ENCODE results near the gene ABCC6. TPM values are rescaled to one million over a fixed set of nuclear protein-coding genes. Genes with fewer than 3 reads are reported as not detected.
"Not testable (repeated sequence)": the region's sequence is repeated elsewhere in the genome, so short reads cannot be mapped to it uniquely, and the experiment has no call there.

Gene ABCC6
- polyA plus RNA-seq, 2 donors, result 0.08 to 0.31 TPM

GRCh38 chr16:16207097-16207786 is 16.1 kb downstream of the ABCC6 start:
- not testable (repeated sequence) for H3K27ac ChIP-seq (ENCODE audit: low read depth in 2 of 2, low read length in 1 of 2); H3K9me3 ChIP-seq (ENCODE audit: control insufficient read depth in 2 of 2, insufficient read depth in 1 of 2, low read depth in 1 of 2, low read length in 1 of 2); H3K4me3 ChIP-seq (ENCODE audit: low read depth in 1 of 2, low read length in 2 of 2); H3K36me3 ChIP-seq (ENCODE audit: control insufficient read depth in 2 of 2, insufficient read depth in 2 of 2, low read length in 1 of 2); H3K4me1 ChIP-seq (ENCODE audit: control insufficient read depth in 2 of 2, insufficient read depth in 2 of 2, low read length in 1 of 2); H3K27me3 ChIP-seq (ENCODE audit: control insufficient read depth in 1 of 2, insufficient read depth in 2 of 2, low read length in 2 of 2)
- WGBS, 2 donors, result 67 to 74% methylated on average over 3 to 4 of the region's 4 CpGs

DNA sequence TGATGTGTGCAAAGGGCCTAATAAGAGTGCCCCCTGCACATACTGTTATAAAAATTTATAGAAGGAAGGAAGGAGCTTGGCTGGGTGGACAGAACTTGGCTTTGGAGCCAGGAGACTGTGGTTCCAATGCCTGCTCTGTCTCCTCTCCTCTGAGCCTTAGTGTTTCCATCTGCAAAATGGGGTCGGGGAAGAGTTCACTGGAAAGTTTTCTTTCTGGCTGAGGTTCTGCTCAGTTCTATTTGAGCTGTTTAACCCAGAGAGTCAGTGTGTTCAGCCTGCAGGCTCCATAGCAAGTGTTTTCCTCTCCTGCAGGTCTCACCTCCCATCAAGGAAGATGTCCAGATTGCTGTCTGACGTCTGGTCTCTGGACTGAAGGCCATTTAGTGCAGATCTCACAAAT is 17.4 kb downstream of the ABCC6 start:
- not testable (repeated sequence) for H3K36me3 ChIP-seq (ENCODE audit: control insufficient read depth in 2 of 2, insufficient read depth in 2 of 2, low read length in 1 of 2); H3K9me3 ChIP-seq (ENCODE audit: control insufficient read depth in 2 of 2, insufficient read depth in 1 of 2, low read depth in 1 of 2, low read length in 1 of 2); H3K27me3 ChIP-seq (ENCODE audit: control insufficient read depth in 1 of 2, insufficient read depth in 2 of 2, low read length in 2 of 2); H3K4me3 ChIP-seq (ENCODE audit: low read depth in 1 of 2, low read length in 2 of 2); H3K27ac ChIP-seq (ENCODE audit: low read depth in 2 of 2, low read length in 1 of 2); H3K4me1 ChIP-seq (ENCODE audit: control insufficient read depth in 2 of 2, insufficient read depth in 2 of 2, low read length in 1 of 2)
- WGBS, 2 donors, result 82 to 84% methylated on average over 2 of the region's 2 CpGs

GRCh38 chr16:16204552-16204951 is 18.7 kb downstream of the ABCC6 start:
- H3K27ac ChIP-seq (ENCODE audit: low read depth in 2 of 2, low read length in 1 of 2); H3K27me3 ChIP-seq (ENCODE audit: control insufficient read depth in 1 of 2, insufficient read depth in 2 of 2, low read length in 2 of 2); H3K4me3 ChIP-seq (ENCODE audit: low read depth in 1 of 2, low read length in 2 of 2); H3K9me3 ChIP-seq (ENCODE audit: control insufficient read depth in 2 of 2, insufficient read depth in 1 of 2, low read depth in 1 of 2, low read length in 1 of 2); H3K36me3 ChIP-seq (ENCODE audit: control insufficient read depth in 2 of 2, insufficient read depth in 2 of 2, low read length in 1 of 2); H3K4me1 ChIP-seq (ENCODE audit: control insufficient read depth in 2 of 2, insufficient read depth in 2 of 2, low read length in 1 of 2): not testable (repeated sequence)
- 66 to 86% methylated on average over 3 to 8 of the region's 8 CpGs for WGBS, 2 donors

DNA sequence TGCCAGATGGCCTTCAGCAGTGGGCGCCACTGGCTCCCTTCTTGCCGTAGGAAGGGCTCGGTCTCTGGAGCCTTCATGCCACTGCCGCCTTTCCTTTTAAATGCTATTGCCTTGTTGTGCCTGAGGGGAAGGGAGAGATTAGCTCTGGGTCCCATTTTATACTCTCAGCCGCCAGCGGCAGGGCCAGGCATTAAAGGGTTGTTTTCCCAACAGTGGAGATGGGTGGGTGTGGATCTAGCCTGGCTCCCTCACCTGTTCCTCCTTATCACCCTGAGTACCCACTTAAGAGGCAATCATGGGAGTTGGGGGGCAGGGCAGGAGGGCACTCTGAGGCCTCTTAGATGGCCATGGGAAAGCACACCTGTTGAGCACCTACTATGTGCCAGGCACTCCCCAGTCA is 19.8 kb downstream of the ABCC6 start:
- not testable (repeated sequence) for H3K4me3 ChIP-seq (ENCODE audit: low read depth in 1 of 2, low read length in 2 of 2); H3K4me1 ChIP-seq (ENCODE audit: control insufficient read depth in 2 of 2, insufficient read depth in 2 of 2, low read length in 1 of 2); H3K9me3 ChIP-seq (ENCODE audit: control insufficient read depth in 2 of 2, insufficient read depth in 1 of 2, low read depth in 1 of 2, low read length in 1 of 2); H3K27ac ChIP-seq (ENCODE audit: low read depth in 2 of 2, low read length in 1 of 2); H3K36me3 ChIP-seq (ENCODE audit: control insufficient read depth in 2 of 2, insufficient read depth in 2 of 2, low read length in 1 of 2); H3K27me3 ChIP-seq (ENCODE audit: control insufficient read depth in 1 of 2, insufficient read depth in 2 of 2, low read length in 2 of 2)
- 74 to 85% methylated on average over 6 of the region's 6 CpGs for WGBS, 2 donors

DNA sequence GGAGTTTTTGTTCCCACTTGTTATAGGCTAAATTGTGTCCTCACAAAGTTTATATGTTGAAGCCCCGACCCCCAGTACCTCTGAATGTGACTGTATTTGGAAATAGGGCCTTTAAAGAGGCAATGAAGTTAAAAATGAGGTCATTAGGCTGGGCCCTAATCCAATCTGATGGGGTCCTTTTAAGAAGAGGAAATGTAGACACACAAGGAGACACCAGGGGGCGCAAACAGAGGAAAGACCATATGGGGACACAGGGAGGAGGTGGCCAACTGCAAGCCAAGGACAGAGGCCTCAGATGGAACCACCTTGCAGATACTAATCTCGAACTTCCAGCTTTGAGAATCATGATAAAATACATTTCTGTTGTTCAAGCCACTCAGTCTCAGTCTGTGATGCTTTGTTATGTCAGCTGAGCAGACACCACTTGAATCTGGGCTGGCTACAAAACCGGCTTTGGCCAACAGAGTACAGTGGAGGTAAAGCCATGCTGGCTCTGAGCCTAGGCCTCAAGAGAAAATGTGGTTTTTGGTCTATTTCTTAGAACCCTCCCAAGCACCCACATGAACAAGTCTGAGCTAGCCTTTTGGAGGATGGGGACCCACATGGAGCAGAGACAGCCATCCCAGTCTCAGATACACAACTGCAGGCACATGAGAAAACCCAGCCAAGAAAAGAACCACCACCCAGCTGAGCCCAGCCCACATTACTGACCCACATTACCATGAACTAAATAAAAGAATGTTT is 20.7 kb downstream of the ABCC6 start:
- H3K9me3 ChIP-seq (ENCODE audit: control insufficient read depth in 2 of 2, insufficient read depth in 1 of 2, low read depth in 1 of 2, low read length in 1 of 2); H3K36me3 ChIP-seq (ENCODE audit: control insufficient read depth in 2 of 2, insufficient read depth in 2 of 2, low read length in 1 of 2); H3K4me1 ChIP-seq (ENCODE audit: control insufficient read depth in 2 of 2, insufficient read depth in 2 of 2, low read length in 1 of 2); H3K27me3 ChIP-seq (ENCODE audit: control insufficient read depth in 1 of 2, insufficient read depth in 2 of 2, low read length in 2 of 2); H3K27ac ChIP-seq (ENCODE audit: low read depth in 2 of 2, low read length in 1 of 2); H3K4me3 ChIP-seq (ENCODE audit: low read depth in 1 of 2, low read length in 2 of 2): not testable (repeated sequence)
- 42 to 56% methylated on average over 1 to 4 of the region's 4 CpGs for WGBS, 2 donors

DNA sequence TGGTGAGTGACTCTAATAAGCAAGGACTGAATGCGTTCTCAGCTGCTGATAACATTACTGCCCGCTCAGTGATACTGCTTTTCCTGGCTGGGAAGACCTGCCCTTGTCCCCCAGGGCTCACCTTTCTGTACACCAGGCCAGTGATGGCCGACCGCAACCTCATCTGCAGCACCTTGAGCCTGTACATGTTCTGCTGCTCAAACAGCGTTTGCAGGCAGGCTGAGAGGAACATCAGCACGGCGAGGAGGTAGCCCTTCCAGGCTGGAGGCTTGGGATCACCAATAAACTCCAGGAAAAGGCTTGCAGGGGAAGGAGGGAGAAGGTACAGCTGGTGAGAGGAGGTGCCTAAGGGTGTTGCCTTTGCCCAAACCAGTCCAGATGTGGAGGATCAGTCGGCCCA is 21.4 kb downstream of the ABCC6 start:
- not testable (repeated sequence) for H3K4me3 ChIP-seq (ENCODE audit: low read depth in 1 of 2, low read length in 2 of 2); H3K36me3 ChIP-seq (ENCODE audit: control insufficient read depth in 2 of 2, insufficient read depth in 2 of 2, low read length in 1 of 2); H3K4me1 ChIP-seq (ENCODE audit: control insufficient read depth in 2 of 2, insufficient read depth in 2 of 2, low read length in 1 of 2); H3K27me3 ChIP-seq (ENCODE audit: control insufficient read depth in 1 of 2, insufficient read depth in 2 of 2, low read length in 2 of 2); H3K9me3 ChIP-seq (ENCODE audit: control insufficient read depth in 2 of 2, insufficient read depth in 1 of 2, low read depth in 1 of 2, low read length in 1 of 2); H3K27ac ChIP-seq (ENCODE audit: low read depth in 2 of 2, low read length in 1 of 2)
- 83 to 88% methylated on average over 7 of the region's 8 CpGs for WGBS, 2 donors

- not testable (repeated sequence) for H3K4me3 ChIP-seq (ENCODE audit: low read depth in 1 of 2, low read length in 2 of 2); H3K9me3 ChIP-seq (ENCODE audit: control insufficient read depth in 2 of 2, insufficient read depth in 1 of 2, low read depth in 1 of 2, low read length in 1 of 2); H3K4me1 ChIP-seq (ENCODE audit: control insufficient read depth in 2 of 2, insufficient read depth in 2 of 2, low read length in 1 of 2); H3K27ac ChIP-seq (ENCODE audit: low read depth in 2 of 2, low read length in 1 of 2); H3K36me3 ChIP-seq (ENCODE audit: control insufficient read depth in 2 of 2, insufficient read depth in 2 of 2, low read length in 1 of 2); H3K27me3 ChIP-seq (ENCODE audit: control insufficient read depth in 1 of 2, insufficient read depth in 2 of 2, low read length in 2 of 2)
- 73 to 85% methylated on average over 5 of the region's 5 CpGs for WGBS, 2 donors
Observed at GRCh38 chr16:16200391-16200790, 22.9 kb downstream of the ABCC6 start.

GRCh38 chr16:16199428-16199827 is 23.9 kb downstream of the ABCC6 start:
- not testable (repeated sequence) for H3K36me3 ChIP-seq (ENCODE audit: control insufficient read depth in 2 of 2, insufficient read depth in 2 of 2, low read length in 1 of 2); H3K9me3 ChIP-seq (ENCODE audit: control insufficient read depth in 2 of 2, insufficient read depth in 1 of 2, low read depth in 1 of 2, low read length in 1 of 2); H3K27ac ChIP-seq (ENCODE audit: low read depth in 2 of 2, low read length in 1 of 2); H3K4me1 ChIP-seq (ENCODE audit: control insufficient read depth in 2 of 2, insufficient read depth in 2 of 2, low read length in 1 of 2); H3K27me3 ChIP-seq (ENCODE audit: control insufficient read depth in 1 of 2, insufficient read depth in 2 of 2, low read length in 2 of 2); H3K4me3 ChIP-seq (ENCODE audit: low read depth in 1 of 2, low read length in 2 of 2)
- 57 to 61% methylated on average over 4 of the region's 4 CpGs for WGBS, 2 donors

DNA sequence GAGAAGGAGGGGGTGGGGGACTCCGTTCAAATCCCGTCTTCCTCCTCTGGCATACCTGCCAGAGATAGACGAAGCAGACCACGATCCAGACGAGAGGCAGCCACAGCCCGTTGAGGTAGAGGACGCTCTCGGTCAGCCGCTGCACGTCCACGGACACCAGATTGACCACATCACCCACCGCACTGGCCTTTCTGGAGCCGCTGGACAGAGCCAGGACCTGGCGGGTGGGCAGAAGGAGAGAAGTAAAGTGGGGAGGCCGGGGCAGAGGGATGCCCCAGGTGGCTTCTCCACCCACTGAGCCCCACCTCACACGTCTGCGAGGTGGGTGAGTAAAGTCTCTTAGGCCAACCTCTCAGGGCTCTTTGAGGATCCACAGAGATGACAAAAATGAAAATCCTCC is 25.3 kb downstream of the ABCC6 start:
- no peak overlapping the region for H3K4me3 ChIP-seq (ENCODE audit: low read depth in 1 of 2, low read length in 2 of 2)
- no peaks in the 10 kb centered on the region for H3K27me3 ChIP-seq (ENCODE audit: control insufficient read depth in 1 of 2, insufficient read depth in 2 of 2, low read length in 2 of 2)
- no peak overlapping the region for H3K27ac ChIP-seq (ENCODE audit: low read depth in 2 of 2, low read length in 1 of 2)
- no peaks in the 10 kb centered on the region for H3K9me3 ChIP-seq (ENCODE audit: control insufficient read depth in 2 of 2, insufficient read depth in 1 of 2, low read depth in 1 of 2, low read length in 1 of 2)
- no peaks in the 10 kb centered on the region for H3K36me3 ChIP-seq (ENCODE audit: control insufficient read depth in 2 of 2, insufficient read depth in 2 of 2, low read length in 1 of 2)
- no peaks in the 10 kb centered on the region for H3K4me1 ChIP-seq (ENCODE audit: control insufficient read depth in 2 of 2, insufficient read depth in 2 of 2, low read length in 1 of 2)
- 77 to 90% methylated on average over 17 of the region's 17 CpGs for WGBS, 2 donors

- no peaks in the 10 kb centered on the region for H3K36me3 ChIP-seq (ENCODE audit: control insufficient read depth in 2 of 2, insufficient read depth in 2 of 2, low read length in 1 of 2)
- 41 to 43% methylated on average over 3 of the region's 3 CpGs for WGBS, 2 donors
- no peak overlapping the region for H3K27ac ChIP-seq (ENCODE audit: low read depth in 2 of 2, low read length in 1 of 2)
- H3K9me3 ChIP-seq (ENCODE audit: control insufficient read depth in 2 of 2, insufficient read depth in 1 of 2, low read depth in 1 of 2, low read length in 1 of 2), result no peaks in the 10 kb centered on the region
- no peak overlapping the region for H3K4me3 ChIP-seq (ENCODE audit: low read depth in 1 of 2, low read length in 2 of 2)
- no peaks in the 10 kb centered on the region for H3K27me3 ChIP-seq (ENCODE audit: control insufficient read depth in 1 of 2, insufficient read depth in 2 of 2, low read length in 2 of 2)
- H3K4me1 ChIP-seq (ENCODE audit: control insufficient read depth in 2 of 2, insufficient read depth in 2 of 2, low read length in 1 of 2), result no peaks in the 10 kb centered on the region
Observed at GRCh38 chr16:16197331-16197730, 26.0 kb downstream of the ABCC6 start.
